HS-5 (cell line): Measurements from ENCODE around the gene ARSD.
"Not testable (repeated sequence)": the region's sequence is repeated elsewhere in the genome, so short reads cannot be mapped to it uniquely, and the experiment has no call there.

Source experiments
- DNase-seq: peaks from one replicate; pipeline ENCODE4 v3.0.0-alpha.2; 2012; ENCODE audit warnings: low read depth

Gene ARSD

DNA sequence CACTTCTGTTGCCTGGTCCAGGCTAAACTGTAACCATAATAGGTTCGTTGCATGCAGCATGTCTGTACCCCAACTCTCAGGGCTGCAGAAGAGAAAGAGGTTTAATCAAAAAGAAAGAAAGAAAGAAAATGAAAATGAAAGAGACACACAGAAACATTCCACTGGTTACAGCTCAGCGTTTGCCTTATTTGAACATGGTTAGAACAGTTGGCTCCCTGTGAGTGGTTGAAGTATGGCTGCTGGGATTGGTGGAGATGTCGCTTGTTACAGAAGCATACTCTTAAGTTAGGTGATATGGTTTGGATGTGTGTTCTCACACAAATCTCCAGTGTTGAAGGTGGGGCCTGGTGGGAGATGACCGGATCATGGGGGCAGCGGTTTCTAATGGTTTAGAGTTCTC lies 36.3 kb downstream of the ARSD start:
- no peak for DNase-seq

DNA sequence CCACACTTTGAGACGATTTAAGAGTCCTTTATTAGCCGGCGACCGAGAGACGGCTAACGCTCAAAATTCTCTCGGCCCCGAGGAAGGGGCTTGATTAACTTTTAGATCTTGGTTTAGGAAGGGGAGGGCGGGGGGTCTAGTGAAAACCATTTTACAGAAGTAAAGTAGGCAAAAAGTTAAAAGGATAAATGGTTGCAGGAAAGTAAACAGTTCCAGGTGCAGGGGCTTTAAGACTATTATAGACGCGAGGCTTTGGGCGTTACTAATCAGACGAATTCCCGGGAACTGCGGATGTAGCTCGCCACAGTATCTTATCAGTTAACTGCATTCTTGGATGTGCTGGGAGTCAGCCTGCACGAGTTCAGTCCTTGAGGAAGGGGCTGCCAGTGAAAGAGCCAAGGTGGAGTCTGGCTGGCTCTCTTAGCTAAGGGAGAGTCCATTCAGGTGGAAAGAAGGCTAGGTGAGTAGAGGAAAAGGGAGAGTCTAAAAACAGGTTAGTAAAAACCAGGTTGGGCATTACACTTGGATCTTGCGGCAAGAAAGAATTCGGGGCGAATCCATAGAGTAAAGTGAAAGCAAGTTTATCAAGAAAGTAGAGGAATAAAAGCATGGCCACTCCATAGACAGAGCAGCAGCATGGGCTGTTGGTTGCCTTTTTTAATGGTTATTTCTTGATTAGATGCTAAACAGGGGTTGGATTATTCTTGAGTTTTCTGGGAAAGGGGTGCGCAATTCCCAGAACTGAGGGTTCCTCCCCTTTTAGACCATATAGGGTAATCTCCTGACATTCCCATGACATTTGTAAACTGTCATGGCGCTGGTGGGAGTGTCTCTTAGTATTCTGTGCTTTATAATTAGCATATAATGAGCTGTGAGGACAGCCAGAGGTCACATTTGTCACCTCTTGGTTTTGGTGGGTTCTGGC lies 38.3 kb downstream of the ARSD start:
- DNase-seq: not testable (repeated sequence)

DNA sequence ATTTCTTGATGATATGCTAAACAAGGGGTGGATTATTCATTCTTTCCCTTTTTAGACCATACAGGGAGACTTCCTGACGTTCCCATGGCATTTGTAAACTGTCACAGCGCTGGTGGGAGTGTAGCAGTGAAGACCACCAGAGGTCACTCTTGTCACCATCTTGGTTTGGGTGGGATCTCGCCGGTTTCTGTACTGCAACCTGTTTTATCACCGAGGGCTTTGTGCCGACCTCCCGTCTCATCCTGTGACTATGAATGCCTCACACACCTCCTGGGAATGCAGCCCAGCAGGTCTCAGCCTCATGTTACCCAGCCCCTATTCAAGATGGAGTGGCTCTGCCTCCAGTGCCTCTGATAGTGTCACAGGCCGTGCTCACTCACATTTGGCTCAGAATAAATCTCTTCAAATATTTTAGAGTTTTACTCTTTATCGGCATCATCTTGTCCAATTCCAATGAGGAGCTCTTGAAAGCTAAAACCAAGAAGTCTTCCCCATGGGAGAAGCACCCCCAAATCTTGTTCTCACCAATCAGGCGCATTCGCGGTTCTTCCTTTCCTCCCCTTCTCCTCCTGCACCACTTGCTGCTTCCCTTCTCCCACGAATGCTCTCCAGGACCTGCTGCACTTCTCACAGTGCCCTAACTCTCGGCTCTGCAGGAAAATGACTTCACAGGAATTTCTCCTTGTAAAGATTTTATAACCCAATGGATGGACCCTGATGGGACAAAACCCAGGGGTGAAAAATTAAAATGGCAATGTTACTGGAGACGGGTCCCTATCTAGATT lies 39.2 kb downstream of the ARSD start:
- not testable (repeated sequence) for DNase-seq

DNA sequence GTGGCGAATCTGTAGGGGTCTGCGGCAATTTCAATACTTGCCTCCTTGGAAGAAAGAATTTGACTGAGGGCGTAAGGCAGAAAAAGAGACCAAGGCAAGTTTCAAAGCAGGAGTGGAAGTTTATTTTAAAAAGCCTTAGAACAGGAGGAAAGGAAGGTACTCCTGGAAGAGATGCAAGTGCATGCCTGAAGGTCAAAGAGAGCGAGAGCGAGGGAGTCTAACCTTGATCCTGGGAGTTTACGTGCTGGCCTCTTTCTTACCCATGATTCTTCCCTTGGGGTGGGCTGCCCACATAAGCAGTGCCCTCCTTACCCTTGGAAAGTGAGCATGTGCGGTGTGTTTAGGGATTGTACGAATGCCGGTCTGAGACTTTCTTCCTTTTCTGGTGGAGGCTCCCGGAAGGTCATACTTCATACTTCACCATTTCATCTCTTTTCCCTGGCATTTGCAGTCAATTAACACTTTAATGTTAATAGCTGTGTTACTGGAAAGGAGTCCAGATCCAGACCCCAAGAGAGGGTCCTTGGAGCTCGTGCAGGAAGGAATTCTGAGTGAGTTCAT lies 40.0 kb downstream of the ARSD start:
- no peak for DNase-seq

DNA sequence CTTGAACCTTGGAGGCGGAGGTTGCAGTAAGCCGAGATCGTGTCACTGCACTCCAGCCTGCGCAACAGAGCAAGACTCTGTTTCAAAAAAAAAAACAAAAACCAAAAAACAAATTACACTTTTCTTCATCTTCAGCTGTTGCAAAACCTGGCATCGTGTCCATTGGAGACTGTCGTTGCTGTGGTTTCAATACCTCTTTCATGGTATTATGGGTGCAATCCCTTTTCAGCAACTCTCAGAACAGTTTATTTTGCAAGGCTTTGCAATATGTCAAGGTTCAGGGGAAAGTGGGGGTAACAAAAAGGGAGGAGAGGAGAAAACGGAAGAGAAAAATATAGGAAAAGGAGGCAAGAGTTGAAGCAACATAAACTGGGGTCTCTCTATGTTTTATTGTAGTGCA lies 40.8 kb downstream of the ARSD start:
- no peak for DNase-seq

DNA sequence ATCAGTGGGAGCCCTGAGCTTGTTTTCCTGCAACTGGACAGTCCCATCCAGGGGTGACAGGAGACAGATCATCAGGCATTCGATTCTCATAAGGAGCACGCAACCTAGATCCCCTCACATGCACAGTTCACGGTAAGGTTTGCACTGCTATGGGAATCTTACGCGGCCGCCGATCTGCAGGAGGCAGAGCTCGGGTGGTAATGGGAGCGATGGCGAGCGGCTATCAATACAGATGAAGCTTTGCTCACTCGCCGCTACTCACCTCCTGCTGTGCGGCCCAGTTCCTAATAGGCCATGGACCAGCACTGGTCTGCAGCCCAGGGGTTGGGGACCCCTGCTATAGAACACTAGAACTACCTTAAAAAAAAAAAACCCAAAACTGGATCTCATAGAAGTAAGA lies 45.4 kb downstream of the ARSD start:
- no peak for DNase-seq

DNA sequence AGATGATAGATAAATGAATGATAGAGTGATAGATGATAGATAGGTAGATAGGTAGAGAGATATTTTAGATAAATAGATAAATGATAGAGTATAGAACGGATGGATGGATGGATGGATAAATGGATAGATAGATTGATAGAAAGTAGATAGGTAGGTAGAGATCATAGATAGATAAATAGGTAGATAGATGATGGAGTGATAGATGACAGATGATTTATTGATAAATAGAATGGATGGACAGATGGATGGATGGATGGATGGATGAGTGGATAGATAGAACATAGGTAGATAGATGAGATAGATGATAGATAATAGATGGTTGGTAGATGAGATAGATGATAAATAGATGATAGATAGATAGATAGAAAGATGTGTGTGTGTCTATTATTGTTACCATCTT lies 49.5 kb downstream of the ARSD start:
- DNase-seq: no peak

DNA sequence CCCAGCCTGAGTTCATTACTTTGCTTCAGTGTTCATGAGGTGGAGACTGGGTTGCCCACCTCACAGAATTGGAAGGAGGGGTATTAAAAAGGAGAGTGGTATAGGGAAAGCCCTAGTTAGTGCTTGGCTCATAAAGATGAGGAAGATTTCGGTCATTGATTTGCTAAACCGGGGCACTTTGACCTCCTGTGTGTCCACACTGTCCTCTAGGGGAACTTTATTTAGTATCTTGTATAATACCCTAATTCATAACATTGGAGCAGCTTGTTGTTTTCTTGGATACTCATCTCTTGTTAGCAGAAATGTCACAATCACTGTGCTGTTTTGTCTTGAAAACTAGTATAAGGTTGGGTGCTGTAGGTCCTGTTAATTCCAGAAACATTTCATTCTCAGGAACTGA lies 50.6 kb downstream of the ARSD start:
- no peak for DNase-seq

DNA sequence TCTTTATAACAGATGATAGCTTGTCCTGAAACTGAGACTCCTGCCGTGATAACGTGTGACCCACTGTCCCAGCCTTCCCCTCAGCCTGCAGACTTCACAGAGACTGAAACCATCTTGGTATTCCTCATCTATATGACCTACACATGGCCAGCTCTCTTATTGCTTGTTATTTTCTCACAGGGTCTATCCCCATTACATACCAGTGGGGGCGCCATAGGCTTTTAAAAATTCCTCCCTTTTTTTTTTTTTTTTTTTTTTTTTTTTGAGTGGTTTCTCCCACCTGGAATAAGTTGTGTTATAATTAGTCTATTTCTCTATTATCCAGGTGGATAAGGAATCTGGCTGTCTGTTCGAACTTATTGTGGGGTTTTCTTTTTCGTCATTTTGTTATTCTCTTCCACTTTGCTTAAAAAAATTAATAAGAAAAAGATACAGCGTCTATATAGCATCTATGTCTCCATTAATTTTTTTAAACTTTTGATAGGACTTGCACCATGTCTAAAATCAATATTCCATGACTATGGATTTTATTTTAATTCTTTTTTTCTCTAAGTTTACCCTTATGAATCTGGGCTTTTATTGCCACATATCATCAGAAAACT lies 53.2 kb downstream of the ARSD start:
- DNase-seq: no peak

DNA sequence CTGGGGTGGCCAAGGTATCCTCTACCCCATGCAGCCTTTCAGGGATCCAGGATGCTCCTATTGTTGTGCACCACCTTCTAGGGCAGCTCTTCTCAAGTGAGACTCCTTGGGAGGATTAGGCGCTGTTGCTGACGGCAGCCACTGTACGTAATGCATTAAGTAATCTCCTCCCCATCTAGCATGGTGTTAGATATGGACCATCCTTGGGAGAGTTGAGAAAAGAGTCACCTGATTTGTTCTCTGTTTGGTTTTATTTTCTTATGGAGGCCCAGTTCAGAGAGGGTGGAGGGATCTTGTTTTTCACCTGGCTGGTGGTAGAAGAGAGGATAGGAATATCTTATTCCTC lies 54.0 kb downstream of the ARSD start:
- no peak for DNase-seq

DNA sequence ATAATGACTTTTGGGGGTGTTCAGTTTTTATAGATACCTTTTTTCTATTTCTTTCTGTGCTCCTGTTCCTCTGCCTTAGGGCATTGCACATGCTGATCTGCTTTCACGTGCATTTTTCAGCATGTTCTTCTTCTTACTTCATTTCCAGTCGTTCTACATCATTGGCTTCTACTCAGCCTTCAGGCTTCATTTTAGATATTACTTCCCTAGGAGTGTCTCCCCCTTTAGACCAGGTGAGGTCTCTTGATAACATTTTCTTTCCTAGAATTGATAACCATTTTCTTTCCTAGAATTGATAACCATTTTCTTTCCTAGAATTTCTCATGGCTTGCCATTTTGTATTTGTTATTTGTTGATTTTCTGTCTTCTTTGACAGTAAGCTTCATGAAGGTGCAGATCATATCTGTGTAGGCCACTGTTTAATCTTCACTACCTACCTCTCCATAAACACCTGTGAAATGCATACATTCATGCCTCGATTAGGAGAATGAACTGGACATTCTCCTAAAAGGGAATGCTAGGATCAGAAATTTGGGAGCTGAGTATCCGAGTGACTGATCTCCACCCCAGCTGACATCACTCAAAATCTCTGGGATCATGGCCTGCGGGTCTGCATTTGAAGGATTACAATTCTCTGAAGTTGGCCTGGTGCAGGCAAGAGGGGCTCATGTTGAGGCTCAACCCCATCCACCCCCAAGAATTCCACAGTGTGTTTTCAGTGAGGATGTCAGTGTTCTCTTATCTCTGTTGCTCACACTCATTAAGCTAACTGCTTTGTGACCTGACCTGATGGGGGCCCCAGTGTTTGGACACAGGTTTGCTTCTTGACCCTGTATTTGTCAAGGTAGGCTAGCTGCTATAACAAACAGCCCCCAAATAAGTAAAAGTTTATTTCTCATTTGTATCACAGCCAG lies 54.7 kb downstream of the ARSD start:
- no peak for DNase-seq

DNA sequence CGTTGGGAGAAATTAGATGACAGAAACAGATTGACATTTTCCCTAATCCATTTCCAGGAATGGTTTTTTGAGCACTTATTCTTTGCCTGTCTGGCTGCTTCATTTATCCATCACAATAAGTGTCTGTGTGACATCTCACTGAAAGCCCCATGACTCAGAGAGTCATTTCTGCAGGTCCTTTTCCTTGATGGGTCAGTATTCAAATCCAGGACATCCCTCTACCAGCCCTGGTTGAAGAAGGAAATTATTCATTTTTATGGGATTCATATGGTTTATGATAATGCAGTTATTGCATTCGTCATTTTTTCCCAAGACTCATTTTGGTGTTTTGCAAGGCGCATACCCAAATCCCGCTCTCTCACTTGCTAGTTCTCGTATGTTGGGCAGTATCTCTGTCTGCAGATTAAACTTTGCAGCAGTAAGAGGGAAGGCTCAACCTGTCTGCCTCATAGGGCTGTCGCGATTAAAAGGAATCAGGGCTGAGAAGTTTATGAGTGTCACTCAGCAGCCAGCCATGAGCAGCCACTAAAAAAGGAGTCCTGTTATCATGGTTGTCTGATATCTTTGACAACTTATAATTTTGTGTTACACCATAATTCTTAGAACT lies 56.4 kb downstream of the ARSD start:
- DNase-seq: no peak

DNA sequence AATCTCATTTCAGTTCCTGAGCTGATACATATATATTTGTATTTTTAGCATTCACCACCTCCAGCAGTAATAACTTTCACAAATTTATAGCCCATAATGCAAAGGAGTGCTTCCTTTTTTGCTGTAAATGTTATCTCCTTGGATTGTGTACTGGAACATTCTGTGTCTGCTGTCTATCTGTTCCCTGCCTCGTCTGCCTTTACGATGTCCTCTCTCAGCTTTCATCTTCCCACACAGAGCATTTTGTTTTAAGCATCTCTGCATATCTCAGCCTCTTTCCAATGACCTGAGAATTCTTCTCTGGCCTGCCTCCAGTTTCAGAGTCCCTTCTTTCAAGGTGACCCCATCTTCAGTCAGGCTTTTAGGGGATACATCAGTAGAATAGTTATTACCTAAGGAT lies 57.3 kb downstream of the ARSD start:
- no peak for DNase-seq

DNA sequence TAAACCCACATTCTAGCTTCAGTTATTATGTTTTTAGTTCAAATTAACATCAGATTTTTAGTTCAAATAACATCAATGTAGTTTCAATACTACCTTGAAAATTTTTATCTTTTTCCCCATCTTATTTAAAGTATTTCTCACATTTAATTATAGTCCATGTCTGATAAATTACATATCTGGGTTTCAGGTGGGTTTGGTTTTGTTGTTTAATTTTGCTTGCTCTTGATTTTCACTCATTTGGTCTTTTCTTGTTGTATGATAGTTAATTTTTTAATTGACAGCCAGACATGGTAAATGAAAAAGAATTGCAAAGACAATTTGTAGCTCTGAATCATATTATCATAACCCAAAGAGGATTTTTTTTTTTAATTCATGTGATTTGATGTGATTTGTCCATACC lies 58.5 kb downstream of the ARSD start:
- DNase-seq: no peak

DNA sequence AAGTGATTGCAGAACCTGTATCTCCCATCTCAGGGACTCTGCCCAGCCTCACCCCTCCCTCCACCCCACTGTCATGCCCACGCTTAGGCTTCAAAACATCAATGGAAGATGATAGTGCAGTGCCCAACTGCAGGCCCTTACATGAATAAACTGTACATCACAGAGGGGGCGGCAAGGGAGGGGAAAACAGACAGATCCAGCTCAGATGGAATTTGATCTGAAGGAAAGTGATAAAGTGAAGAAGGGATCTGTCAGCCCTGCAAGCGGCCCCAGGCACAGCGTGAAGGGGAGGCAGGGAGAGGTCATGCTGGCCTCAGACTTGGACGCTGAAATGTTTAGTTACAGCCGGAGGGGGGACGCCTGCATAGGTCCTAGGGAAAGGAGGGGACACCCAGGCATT lies 61.9 kb downstream of the ARSD start:
- DNase-seq: no peak

DNA sequence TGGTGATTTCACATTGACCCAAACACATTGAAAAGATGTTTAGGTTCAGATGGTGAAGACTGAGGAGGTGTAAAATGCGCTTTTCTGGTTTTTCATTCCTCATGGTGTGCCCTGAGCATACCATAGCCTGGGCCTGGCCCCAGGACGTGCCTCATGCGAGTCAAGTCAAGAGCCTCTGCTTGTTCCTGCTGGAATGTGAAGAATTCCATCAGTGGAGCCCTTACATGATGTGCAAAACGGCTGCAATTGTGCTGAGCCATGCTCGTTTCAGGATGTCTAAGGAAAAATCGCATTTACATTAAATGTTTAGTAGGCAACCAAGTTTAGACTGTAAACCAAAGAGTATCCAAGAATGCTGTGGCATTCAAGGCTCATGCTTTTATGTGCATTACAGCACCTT lies 65.5 kb downstream of the ARSD start:
- no peak for DNase-seq

DNA sequence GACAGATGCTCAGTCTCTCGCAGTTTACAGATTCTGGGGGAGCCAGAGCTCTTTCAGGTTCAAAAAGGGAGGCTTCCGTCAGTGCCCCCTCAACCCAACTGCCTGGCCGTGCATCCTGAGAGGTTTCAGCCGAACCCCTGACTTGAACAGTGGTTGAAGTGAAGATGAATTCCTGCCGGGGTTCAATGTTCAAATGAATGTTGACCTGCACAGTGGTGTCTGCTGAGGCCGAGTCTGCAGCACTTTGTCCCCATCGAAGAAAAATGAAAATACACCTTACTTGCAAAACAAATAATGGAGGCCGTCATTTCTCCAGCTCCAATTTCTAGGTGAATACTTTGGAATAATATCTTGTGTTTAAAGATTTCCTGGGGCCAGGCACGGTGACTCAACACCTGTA lies 66.7 kb downstream of the ARSD start:
- DNase-seq: no peak

DNA sequence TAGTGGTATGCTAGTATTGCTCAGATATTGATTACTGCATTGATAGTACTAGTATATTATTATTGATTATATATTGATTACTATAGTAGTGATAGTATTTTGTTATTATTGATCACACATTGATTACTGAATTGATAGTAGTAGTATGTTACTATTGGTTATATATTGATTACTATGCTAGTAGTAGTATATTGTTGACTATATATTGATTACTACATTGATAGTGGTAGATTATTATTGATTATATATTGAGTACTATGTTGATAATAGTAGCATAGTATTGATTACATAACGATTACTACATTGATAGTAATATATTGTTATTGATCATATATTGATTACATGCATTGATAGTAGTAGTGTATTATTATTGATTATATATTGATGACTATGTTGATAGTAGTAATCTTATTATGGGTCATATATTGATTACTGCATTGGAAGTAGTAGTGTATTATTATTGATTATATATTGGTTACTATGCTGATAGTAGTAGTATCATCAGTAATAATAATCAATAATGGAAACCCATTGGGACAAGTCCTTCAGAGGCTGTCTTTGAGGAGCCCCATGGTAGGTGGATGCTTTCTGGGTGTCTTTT lies 69.8 kb downstream of the ARSD start:
- no peak for DNase-seq

DNA sequence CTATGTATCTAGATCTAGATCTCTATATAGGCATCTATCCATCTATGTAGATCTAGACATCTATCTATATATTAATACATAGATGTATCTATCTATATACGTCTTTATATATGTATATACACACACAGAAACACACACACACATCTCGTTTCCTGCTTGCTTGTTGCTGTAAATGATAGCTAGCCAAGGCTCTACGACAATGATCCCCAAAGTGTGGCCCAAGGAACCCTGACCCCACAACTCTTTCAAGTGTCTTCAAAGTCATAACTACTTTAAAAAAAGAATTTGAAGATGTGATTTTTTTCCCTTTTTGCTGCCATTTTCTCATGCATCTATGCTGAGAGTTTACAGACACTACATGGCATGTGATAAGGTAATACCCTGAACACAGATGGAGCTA lies 71.6 kb downstream of the ARSD start:
- DNase-seq: no peak

DNA sequence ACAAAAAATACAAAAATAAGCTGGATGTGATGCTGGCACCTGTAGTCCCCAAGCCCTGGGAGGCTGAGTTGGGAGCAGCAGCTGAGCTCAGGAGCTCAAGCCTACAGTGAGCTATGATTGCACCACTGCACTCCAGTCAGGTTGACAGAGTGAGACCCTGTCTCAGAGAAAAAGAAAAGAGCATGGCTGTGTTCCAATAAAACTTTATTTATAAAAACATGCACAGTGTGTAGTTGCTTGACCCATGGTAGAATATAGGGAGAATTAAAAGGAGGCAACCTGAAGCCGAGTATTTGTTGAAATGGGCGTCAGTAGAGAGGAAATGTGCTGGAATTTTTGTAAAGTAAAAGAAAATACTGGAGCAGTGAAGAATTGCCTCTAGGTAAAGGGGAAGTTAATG lies 73.4 kb downstream of the ARSD start:
- DNase-seq: no peak

DNA sequence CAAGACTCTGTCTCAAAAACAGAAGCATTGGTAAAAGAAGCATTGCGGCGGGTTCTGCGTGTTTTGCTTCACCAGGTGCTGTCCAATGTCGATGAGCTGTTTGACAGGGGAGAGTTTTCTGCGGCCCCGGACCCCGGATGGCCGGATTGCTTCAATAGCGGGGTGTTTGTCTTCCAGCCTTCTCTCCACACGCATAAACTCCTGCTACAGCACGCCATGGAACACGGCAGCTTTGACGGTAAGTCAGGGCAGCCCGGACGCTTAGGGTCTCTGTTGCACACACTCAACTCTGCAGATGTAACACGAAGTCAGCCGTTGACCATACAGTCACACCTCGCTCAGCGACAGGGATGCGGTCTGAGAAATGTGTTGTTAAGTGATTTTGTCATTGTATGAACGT lies 74.2 kb downstream of the ARSD start:
- no peak for DNase-seq
